Cardiac muscle cell (in vitro differentiated cells and primary cell): Measurements from ENCODE around the gene ZNF577. TPM values are rescaled to one million over a fixed set of nuclear protein-coding genes. Genes with fewer than 3 reads are reported as not detected.

Experiments
- DNase-seq, 2 donors: peaks; one replicate each; pipeline versions ENCODE4 v3.0.0 to v3.0.0-alpha.2; 2010 to 2017; ENCODE audit warnings: low read depth in 1 of 2, low spot score in 1 of 2
- H3K27ac ChIP-seq: fragments of 200-600 bp; sonication (generic); 2 replicates; pipeline ENCODE4 v1.5.1; 2016
- H3K27me3 ChIP-seq: fragments of 200-600 bp; sonication (generic); 2 replicates; pipeline ENCODE4 v1.6.0; 2016; ENCODE audit warnings: control low read depth
- H3K36me3 ChIP-seq: fragments of 200-600 bp; sonication (generic); 2 replicates; pipeline ENCODE4 v1.5.1; 2016; ENCODE audit warnings: control low read depth
- H3K4me1 ChIP-seq: fragments of 200-600 bp; sonication (generic); 2 replicates; pipeline ENCODE4 v1.8.1; 2017; ENCODE audit warnings: low read depth, mild to moderate bottlenecking, mixed run types
- H3K4me3 ChIP-seq: fragments of 200-600 bp; sonication (generic); 2 replicates; pipeline ENCODE4 v1.5.1; 2016; ENCODE audit warnings: mild to moderate bottlenecking
- H3K9me3 ChIP-seq: fragments of 200-600 bp; sonication (generic); 2 replicates; pipeline ENCODE4 v1.5.1; 2017; ENCODE audit warnings: low read depth, mild to moderate bottlenecking, control low read depth
- polyA plus RNA-seq: library from polyadenylated mRNA; unstranded; fragments of >200 nt; fragmentation: Nextera tagmentation; extraction: Ambion mirVana; gene quantifications from 2 replicates; pipeline ENCODE4 v1.2.1, GENCODE V29; 2016
- total RNA-seq: library from RNA; depleted of rRNA; stranded (reverse); fragments of >200 nt; gene quantifications from 2 replicates; pipeline ENCODE4 v1.2.3, GENCODE V29; 2016
- TF ChIP-seq, protein P1 (sequence below): IDR thresholded peaks from 2 replicates; pipeline ENCODE4 v1.5.1; 2012; ENCODE audit warnings: low read depth, mild to moderate bottlenecking, low read length

ZNF577 gene
- total and polyA plus RNA-seq, 2 experiments from 2014 or later: 31.6 to 39.0 TPM

DNA sequence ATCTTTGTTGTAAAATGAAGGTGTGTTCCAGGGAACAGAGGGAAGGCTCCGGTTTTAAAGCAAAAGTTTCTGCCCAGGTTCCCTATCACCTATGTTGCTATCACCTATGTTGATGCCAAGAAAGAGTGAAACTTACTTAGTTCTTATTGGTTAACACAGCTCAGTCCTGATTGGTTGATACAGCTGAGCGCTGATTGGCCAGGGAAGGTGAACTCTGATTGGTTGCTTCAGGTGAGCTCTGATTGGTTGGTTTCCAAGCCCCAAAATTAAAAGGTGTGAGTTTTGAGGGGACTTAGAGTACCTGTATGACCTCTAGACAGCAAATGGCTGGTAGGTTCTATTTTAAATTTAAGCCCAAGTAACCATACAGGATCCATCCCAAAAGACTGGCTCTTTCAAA is 50.6 kb downstream of the ZNF577 start:
- no peaks in the 10 kb centered on the region for H3K27me3 ChIP-seq
- H3K4me1 ChIP-seq: no peaks in the 10 kb centered on the region
- TF ChIP-seq, protein P1, sequence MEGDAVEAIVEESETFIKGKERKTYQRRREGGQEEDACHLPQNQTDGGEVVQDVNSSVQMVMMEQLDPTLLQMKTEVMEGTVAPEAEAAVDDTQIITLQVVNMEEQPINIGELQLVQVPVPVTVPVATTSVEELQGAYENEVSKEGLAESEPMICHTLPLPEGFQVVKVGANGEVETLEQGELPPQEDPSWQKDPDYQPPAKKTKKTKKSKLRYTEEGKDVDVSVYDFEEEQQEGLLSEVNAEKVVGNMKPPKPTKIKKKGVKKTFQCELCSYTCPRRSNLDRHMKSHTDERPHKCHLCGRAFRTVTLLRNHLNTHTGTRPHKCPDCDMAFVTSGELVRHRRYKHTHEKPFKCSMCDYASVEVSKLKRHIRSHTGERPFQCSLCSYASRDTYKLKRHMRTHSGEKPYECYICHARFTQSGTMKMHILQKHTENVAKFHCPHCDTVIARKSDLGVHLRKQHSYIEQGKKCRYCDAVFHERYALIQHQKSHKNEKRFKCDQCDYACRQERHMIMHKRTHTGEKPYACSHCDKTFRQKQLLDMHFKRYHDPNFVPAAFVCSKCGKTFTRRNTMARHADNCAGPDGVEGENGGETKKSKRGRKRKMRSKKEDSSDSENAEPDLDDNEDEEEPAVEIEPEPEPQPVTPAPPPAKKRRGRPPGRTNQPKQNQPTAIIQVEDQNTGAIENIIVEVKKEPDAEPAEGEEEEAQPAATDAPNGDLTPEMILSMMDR: no peak
- no peaks in the 10 kb centered on the region for H3K36me3 ChIP-seq
- H3K27ac ChIP-seq: no peak overlapping the region
- no peaks in the 10 kb centered on the region for H3K9me3 ChIP-seq
- H3K4me3 ChIP-seq: no peak overlapping the region
- no peak for DNase-seq

DNA sequence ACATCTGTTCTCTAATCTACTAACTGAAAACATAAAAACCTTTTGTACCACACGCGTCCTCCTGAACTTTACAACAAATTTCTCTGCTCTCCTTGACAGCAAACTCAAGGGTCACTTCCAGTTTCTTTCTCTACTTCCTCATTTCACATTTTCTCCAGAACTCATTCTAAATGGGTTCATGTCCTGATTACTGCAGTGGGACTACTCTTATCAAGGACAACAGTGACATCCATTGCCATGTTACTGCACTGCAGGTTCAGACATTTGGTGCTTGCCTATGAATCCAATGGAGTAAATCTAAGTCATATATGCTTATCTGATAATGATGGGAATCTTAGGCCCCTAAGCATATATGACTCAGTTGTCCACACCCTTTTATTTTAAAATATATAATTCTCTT is 57.5 kb downstream of the ZNF577 start:
- Histone ChIP-seq H3K36me3 (no peaks in the 10 kb centered on the region), H3K9me3 (no peaks in the 10 kb centered on the region), H3K4me1 (no peaks in the 10 kb centered on the region), H3K27ac (no peak overlapping the region), H3K4me3 (no peak overlapping the region), H3K27me3 (no peaks in the 10 kb centered on the region)
- TF ChIP-seq, protein P1: peak; percentile 32
- DNase-seq: peak in 1 of 2 donors; percentile 57

DNA sequence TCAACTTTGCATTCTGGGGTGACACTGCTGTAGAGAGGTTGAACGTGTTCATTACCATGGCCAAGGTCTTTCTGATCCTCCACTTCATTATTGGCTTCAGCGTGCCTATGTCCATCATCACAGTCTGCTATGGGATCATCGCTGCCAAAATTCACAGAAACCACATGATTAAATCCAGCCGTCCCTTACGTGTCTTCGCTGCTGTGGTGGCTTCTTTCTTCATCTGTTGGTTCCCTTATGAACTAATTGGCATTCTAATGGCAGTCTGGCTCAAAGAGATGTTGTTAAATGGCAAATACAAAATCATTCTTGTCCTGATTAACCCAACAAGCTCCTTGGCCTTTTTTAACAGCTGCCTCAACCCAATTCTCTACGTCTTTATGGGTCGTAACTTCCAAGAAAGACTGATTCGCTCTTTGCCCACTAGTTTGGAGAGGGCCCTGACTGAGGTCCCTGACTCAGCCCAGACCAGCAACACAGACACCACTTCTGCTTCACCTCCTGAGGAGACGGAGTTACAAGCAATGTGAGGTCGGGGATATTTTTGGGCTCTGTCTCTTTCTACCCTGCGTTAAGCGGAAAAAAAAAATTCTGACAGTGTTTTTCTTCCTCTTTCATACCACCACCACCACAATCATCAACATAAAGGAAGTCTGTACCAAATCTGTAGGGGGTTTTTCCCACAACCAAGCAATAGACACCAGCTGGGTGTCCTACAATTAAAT is 63.3 kb downstream of the ZNF577 start:
- Histone ChIP-seq H3K27me3 (no peaks in the 10 kb centered on the region), H3K4me3 (no peak overlapping the region), H3K4me1 (no peaks in the 10 kb centered on the region), H3K9me3 (no peaks in the 10 kb centered on the region), H3K27ac (no peak overlapping the region), H3K36me3 (no peaks in the 10 kb centered on the region)
- no peak for DNase-seq
- TF ChIP-seq, protein P1: no peak

DNA sequence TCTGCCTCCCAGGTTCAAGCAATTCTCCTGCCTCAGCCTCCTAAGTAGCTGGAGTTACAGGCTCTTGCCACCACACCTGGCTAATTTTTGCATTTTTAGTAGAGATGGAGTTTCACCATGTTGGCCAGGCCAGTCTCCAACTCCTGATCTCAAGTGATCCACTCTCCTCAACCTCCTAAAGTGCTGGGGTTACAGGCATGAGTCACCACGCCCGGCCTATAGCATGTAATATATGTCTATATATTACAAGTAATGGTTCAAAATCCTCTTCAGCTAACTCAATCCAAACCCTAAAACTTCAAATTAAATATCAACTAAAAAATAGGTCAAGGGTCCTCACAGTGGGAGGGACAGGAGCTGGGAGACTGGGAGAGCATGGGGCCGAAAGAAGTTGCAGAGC is 64.8 kb downstream of the ZNF577 start:
- Histone ChIP-seq H3K36me3 (no peaks in the 10 kb centered on the region), H3K27me3 (no peaks in the 10 kb centered on the region)

DNA sequence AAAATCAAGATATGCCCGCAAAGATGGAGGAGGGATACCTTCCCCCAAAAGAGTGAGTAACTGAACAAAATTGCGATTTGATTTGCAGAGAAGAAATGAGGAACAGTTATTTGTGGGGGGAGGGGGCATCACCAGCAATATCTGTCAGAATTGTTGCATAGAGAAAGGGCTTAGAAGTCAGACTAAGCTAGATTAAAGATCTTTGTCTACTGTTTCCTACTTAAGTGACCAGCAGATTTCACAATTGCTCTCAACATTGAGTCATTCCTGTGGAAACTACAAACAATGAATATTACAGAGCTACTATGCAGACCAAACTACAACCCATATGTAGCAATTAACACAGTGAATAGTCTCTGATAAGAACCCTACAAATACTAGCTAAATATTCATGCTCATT is 65.4 kb downstream of the ZNF577 start:
- Histone ChIP-seq H3K4me3 (no peak overlapping the region), H3K27me3 (no peaks in the 10 kb centered on the region), H3K4me1 (no peaks in the 10 kb centered on the region), H3K9me3 (no peaks in the 10 kb centered on the region), H3K27ac (no peak overlapping the region), H3K36me3 (no peaks in the 10 kb centered on the region)
- peak in 1 of 2 donors; percentile 91 for DNase-seq
- TF ChIP-seq, protein P1: no peak

More for the DNA sequence above, 64.8 kb downstream of the ZNF577 start:
- Histone ChIP-seq H3K4me3 (no peak overlapping the region), H3K9me3 (no peaks in the 10 kb centered on the region), H3K4me1 (no peaks in the 10 kb centered on the region), H3K27ac (no peak overlapping the region)
- TF ChIP-seq, protein P1: no peak
- no peak for DNase-seq
